Measurements from ENCODE around the gene CACNG1.
"Not testable (repeated sequence)": the region's sequence is repeated elsewhere in the genome, so short reads cannot be mapped to it uniquely, and the experiment has no call there.

Gene CACNG1

DNA sequence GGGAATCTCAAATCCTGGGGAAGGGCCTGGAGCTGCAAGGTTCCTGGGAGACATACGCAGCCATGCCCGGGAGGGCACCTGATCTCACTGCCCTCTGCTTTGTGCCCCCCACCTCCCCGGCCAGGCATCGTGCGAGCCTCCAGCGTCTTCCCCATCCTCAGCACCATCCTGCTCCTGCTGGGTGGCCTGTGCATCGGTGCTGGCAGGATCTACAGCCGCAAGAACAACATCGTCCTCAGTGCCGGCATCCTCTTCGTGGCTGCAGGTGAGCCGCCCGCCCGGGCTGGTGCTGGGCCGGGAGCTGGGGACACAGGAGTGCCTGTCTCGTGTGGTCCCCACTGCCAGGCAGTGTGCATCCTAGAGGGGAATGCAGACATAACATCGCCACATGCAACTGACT is 19.6 kb upstream of the CACNG1 start:
- FAIRE-seq (no peak), DNase-seq (ENCODE audit: insufficient read length, low spot score) (no peak)

DNA sequence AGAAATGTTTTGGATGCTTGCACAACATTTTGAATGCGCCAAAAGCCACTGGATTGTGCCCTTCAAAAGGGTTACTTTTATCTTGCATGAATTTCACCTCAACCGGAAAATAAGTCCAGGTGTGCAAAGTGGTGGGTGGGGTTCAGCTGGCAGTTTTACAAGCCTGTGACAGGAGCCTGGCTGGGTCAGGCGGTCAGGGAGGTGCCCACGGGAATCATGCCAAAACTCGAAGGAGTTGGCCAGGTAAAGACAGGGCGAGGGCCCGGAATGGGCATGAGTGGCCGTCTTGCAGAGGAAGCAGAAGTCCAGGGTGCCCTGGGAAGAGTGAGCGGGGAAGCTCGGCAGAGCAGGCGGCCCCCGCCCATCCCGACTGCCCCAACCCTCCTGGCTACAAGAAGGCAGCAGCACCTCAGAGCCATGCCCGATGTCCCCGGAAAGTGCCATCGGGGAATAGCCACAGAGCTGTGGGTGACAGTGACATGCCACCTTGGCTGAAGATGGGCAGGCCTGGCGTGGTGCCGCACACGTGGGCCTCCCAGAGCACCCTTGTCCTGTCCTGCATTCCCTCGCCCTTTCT is 19.1 kb upstream of the CACNG1 start:
- FAIRE-seq (peak; percentile 4), DNase-seq (ENCODE audit: insufficient read length, low spot score) (no peak)

DNA sequence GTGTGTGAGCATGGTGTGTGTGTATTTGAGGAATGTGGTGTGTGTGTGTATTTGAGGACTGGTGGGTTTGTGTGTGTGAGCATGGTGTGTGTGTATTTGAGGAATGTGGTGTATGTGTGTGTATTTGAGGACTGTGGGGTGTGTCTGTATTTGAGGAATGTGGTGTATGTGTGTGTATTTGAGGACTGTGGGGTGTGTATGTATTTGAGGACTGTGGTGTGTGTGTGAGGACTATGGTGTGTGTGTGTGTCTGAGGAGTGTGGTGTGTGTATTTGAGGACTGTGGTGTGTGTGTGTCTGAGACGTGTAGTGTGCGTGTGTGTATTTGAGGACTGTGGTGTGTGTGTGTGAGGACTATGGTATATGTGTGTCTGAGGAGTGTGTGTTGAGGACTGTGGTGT is 18.0 kb upstream of the CACNG1 start:
- DNase-seq (ENCODE audit: insufficient read length, low spot score), result no peak
- FAIRE-seq, result no peak

DNA sequence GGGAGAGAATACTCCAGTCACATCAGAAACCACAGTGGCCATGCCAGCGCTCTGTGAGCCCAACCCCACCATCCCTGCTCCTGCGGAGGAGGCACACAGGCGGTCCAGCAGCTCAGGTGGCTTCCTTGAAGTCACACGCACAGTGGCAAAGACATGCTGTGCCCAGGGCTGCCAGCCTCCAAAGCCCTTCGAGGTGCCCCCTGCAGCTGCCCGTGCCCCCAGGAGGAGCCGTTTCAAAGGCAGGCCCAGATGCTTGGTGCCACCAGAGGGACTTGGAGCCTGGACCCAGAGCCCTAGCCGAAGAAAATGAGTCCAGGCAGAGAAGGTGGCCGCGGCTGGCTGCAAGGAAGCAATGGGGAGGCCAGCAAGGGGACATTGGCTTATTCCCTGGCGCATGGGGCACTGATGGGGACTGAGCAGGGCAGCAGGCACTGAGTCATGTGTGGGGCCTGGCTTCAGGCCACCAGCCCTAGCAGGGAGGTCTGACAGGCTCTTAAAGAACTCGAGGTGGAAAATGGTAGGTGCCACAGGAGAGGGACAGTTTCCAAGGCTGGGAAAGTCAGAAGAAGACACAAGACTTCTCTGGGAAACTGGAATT is 17.2 kb upstream of the CACNG1 start:
- DNase-seq (ENCODE audit: insufficient read length, low spot score) (peak; percentile 45), FAIRE-seq (no peak)

DNA sequence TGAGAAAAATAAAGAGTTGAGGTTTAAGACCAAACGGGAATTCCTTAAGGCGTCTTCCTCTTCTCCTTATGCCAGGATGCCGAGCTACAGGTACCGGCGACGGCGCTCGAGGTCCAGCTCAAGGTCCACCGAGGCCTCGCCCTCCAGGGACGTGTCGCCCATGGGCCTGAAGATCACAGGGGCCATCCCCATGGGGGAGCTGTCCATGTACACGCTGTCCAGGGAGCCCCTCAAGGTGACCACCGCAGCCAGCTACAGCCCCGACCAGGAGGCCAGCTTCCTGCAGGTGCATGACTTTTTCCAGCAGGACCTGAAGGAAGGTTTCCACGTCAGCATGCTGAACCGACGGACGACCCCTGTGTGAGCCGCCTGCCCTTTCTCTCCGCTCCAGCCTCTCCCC is 13.7 kb upstream of the CACNG1 start:
- FAIRE-seq, result no peak

DNA sequence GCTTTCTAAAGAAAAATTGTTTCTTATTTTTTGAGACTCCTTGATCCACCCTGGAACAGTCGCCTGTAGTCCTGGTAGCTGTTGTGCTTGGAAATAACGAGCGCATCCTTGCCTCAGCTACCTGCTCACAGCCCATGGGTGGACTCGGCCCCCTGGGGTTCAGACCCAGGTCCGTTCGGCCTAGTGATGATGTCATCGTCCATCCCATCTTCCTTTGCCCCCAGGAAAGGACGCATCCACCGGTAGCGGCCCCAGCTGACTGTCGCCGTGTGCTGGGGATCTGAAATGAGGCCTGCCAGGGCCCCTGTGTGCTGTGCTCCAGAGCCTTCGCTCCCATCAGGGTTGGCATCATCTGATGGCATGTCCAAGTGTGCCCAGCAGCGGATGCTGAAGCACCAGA is 12.0 kb upstream of the CACNG1 start:
- DNase-seq (ENCODE audit: insufficient read length, low spot score) (no peak), FAIRE-seq (no peak)

More for the DNA sequence above, 13.7 kb upstream of the CACNG1 start:
- DNase-seq (ENCODE audit: insufficient read length, low spot score), result no peak

DNA sequence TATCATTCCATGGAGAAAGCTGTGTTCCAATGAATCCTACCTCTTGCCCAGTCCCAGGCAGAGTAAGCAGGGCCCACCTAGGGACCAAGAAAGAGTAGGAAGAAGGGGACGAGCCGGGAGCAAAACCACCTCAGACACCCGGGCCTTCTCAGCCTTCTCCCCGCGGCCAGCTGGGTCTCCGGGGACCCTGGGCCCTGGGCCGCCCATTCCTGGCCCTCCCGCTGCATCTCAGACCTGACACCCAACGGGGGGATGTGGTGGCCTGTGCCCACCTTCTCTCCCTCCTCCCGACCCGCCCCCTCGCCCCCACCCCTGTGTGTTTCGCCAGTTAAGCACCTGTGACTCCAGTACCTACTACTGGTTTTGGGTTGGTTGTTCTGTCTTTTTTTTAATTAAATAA is 11.4 kb upstream of the CACNG1 start:
- FAIRE-seq (no peak), DNase-seq (ENCODE audit: insufficient read length, low spot score) (no peak)

DNA sequence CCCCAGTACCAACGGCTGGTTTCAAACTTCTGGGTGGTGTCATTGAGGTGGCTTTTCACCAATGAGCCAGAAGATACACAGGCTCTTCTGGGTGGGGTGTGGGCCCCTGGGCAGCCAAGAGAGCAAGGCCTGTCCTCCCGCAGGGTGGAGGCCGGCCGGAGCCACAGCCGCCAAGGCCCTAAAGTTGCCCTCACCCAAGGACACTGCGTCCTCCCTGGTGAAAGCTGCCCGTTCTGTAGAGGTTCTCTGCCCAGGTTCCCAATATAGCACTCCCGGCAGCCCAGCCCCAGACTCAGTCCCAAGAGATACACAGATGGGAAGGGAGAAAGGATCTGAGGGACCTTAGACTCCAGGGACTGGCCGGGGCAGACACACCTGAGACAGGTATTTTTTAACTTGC is 10.7 kb upstream of the CACNG1 start:
- FAIRE-seq (no peak), DNase-seq (ENCODE audit: insufficient read length, low spot score) (no peak)

DNA sequence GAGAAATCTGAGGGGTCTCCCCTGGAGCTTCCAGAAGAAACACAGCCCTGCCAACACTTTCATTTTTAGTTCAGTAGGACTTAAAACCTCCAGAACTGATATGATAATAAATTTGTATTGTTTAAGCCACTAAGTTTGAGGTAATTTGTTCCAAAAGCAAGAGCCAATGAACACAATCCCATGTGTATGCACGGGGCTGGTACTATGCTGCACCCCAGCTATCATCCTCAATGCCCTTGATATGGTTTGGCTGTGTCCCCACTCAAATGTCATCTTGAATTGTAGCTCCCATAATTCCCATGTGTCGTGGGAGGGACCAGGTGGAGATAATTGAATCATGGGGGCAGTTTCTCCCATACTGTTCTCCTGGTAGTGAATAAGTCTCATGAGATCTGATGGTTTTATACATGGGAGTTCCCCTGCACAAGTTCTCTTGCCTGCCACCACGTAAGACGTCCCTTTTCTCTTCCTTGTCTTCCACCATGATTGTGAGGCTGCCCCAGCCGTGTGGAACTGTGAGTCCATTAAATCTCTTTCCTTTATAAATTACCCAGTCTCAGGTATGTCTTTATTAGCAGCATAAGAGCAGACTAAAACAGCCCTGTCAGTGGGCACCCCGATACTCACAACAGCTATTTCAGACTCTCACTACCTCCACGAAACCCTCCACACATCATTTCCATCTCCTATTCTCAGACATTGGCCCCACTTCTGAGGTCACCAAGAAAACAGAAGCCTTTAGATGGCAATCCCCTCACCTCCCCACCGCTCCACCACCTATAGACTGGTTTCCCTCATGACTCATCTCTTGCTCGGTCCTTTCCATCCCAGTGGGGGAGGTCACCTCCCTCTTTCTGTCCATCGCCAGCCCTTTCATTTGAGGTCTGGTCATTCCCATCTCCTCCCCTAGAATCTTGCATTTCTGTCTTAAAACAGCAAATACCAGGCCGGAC is 8.9 kb upstream of the CACNG1 start:
- DNase-seq (ENCODE audit: insufficient read length, low spot score) (no peak), FAIRE-seq (no peak)

DNA sequence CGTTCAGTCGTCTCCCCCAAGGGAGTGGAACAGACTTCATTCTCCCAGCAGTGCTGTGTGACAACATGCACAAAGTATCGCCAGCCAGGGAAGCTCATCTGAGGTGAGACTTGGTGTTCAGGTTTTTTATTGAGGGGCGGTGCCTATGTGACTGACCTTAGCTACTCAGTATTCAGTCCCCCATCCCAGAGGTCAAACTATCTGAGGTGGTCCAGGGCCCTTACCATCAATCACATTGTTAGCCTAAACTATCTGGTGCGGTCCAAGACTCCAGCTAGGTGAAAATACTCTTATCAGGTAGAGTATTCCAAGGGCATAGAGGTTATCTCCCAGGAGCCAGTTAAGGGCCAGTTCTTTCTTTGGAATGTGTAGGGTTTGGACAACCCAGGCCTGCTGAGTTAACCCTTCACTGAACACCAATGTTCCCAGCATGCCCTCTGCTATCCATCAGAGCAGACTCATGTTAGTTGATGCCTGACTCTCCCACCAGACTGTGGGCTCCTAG is 5.4 kb upstream of the CACNG1 start:
- DNase-seq (ENCODE audit: insufficient read length, low spot score) (no peak), FAIRE-seq (peak; percentile 36)

DNA sequence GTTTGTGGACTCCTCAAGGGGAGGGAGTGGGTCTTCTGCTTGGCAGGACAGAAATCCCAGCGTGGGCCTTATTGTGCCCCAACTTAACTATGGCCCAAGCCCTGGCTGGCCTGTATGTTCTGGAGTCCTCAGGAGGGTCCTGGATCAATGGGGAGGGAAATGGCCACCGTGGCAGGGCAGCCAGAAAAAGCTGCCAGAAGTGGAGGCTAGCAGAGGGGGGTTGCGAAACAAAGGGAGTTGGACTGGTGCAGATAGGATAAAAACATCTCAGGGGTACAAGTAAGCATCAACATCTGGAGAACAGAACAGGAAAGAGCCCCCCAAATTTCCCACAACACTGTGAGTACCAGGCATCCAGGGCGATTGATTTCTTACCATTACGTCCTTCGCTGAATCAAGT is 3.7 kb upstream of the CACNG1 start:
- FAIRE-seq (no peak), DNase-seq (ENCODE audit: insufficient read length, low spot score) (no peak)

DNA sequence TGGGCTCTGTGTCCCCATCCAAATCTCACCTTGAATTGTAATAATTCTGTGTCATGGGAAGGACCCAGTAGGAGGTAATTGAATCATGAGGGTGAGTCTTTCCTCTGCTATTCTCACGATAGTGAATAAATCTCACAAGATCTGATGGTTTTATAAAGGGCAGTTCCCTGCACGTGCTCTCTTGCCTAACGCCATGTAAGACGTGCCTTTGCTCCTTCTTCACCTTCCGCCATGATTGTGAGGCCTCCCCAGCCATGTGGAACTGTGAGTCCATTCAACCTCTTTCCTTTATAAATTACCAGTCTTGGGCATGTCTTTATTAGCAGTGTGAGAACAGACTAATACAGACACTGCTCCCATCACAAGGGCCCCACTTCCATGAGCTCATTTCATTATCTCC is 3.2 kb upstream of the CACNG1 start:
- FAIRE-seq, result peak; percentile 33
- DNase-seq (ENCODE audit: insufficient read length, low spot score), result not testable (repeated sequence)

DNA sequence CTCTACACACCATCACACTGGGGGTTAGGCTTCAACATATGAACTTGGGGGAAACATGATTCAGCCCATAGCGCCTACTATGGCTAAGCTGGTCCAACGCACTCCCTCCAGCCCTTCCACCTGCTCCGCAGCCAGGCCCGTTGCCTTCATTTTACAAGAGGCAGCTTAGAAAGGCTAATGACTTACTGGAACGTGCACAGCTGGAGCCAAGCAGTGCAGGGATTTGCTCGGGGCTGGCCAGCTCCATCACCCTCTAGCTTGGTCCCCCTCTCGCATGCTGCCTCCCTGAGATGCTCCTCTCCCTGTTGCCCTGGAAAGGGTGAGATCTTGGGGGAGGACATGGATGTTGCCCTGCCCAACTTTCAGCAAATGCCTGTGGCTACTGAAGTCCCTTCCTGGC is 2.8 kb upstream of the CACNG1 start:
- DNase-seq (ENCODE audit: insufficient read length, low spot score) (no peak), FAIRE-seq (peak; percentile 76)

DNA sequence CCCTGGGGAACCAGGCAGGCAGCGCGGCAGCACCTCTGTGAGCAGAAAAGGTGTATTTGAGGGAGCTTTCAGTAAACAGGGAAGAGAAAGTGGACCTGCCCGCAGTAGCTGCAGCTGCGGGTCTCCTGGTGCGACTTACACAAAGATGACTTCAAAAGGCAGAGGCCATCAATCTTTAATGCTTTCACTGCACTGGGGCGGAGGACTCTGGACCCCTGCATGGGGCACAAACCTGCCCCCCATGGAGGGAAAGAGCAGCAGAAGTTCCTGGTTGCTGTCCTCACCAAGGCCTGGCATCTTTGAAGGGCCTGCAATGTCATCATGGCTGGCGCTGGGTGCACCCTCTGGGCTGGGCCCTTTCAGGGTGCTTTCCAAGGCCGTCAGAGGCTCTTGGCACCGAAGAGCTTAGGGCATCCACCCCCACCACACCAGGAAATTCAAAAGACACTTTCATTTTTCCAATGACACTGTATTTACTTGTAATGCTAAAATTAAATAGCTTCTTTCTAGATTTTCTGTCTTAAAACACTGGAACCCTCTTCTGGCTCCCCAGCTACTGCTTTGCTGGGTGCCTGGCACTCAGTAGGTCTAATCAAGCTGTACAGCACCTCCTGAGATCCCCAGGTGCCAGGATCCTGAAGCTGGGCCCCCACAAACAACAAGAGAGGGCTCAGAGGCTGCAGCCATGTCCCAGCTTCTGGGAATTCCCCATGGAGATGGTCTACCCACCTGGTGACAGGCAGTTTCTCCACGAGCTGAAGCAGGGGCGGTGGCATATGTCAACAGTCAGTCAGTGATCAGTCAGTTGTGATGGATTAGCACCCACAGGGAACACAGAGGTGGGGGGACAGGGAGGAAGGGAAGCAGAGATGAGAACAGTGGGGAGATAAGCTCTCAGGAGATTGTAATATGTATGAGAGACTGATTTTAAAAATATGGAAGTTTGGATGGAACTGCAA is 2.1 kb upstream of the CACNG1 start:
- DNase-seq (ENCODE audit: insufficient read length, low spot score) (no peak), FAIRE-seq (no peak)

DNA sequence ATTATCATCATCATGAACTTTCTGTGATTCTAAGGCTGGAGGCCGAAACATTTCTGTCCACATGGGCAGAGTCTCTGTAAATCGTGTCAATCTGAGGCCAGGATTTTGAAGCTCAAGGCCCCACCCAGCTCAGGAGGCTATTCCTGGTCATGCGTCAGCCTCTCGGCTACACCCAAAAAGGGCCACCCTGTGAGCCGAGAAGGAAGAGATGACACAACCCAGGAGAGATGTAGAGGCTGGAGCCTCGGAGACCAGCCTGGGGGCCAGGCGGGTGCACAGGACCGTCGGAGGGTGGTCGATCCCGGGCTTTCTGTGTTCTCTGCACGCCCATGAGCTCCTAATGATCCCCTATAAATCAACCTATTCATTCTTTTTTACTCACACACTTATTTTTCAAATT is 1.1 kb upstream of the CACNG1 start:
- FAIRE-seq, result no peak

DNA sequence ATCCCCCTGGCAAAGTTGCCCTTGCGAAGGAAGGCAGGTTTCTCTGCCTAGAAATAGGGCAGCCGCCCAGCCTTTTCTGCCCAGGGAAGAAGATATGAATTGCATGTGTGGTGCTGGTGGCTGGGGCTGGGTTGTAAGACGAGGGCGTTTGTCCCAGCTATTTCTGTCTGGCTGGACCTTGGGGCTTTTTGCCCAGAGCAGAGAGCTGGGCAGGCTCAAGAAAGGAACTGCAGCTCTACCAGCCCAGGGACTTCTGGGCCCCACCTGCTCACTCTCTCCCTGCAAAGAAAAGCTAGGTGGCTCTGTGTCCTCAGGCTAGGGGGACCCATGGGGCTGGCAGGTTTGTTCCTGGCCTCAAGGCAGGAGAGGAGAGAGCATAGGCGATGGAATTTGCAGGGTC is 586 bp downstream of the CACNG1 start:
- no peak for FAIRE-seq

More for the DNA sequence above, 1.1 kb upstream of the CACNG1 start:
- DNase-seq (ENCODE audit: insufficient read length, low spot score), result no peak

DNA sequence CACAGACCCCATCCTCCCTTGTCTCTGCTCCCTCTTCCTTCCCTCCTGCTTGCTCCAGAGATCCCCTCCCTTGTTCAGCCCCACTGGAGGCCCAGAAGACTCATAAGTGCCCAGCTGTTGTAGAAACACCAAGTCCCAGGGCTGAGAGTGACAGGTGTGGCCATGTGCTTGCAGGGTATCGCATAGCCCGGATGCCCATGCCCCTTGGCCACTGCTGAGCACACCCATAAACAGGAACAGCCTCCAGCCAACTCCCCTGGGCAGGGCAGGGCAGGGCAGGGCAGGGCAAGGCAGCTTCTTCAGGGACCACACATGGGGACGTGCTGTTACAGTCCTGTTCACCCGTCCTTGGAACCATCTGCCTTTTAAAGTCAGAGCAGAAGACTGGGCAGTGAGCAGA is 2.0 kb downstream of the CACNG1 start:
- FAIRE-seq, result peak; percentile 80

More for the DNA sequence above, 586 bp downstream of the CACNG1 start:
- DNase-seq (ENCODE audit: insufficient read length, low spot score), result no peak

DNA sequence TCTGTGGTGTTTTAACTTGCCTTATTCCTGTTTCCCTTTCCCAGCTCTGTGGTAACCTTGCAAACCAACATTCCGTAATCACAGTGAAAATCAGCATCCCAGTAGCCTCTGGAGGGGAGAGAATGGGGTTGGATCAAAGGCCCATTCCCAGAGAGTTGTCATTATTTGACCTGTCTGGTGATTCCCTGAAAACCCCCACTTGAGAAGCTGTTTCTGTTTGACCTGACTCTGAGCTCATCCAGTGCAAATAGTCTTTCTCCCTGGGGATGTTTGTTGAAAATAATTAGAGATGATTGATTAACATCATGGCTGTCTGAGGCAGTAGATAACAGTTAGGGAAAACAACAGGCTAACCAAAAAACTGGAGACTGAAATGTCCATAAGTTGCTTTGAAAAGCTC is 3.0 kb downstream of the CACNG1 start:
- DNase-seq (ENCODE audit: insufficient read length, low spot score), result no peak
- FAIRE-seq, result no peak

More for the DNA sequence above, 2.0 kb downstream of the CACNG1 start:
- no peak for DNase-seq (ENCODE audit: insufficient read length, low spot score)

DNA sequence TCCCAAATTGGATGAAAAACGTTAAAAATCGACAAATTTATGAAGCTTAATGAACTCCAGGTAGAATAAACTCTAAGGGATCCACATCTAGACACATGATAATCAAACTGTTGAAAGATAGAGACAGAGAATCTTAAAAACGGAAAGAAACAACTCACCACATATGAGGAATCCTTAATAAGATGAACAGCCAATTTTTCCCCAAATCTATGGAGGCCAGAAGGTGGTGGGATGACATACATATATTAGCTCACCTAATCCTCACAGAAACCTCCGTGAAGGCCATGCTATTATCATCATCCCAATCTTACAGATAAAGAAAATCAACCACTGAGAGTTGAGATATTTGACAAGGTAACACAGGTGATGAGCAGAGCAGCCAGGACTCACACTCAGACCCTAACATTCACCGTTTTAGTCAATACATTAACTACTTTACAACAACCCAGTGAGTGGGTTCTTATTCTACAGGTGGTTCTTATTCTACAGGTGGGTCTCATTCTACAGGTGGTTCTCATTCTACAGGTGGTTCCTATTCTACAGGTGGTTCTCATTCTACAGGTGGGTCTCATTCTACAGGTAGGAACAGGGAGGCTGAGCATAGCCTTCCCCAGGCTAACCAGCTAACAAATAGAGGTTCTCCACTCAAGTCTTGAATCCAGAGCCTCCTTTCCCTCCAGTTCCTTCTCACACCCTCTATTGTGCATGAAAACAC is 4.8 kb downstream of the CACNG1 start:
- DNase-seq (ENCODE audit: insufficient read length, low spot score) (no peak), FAIRE-seq (no peak)

DNA sequence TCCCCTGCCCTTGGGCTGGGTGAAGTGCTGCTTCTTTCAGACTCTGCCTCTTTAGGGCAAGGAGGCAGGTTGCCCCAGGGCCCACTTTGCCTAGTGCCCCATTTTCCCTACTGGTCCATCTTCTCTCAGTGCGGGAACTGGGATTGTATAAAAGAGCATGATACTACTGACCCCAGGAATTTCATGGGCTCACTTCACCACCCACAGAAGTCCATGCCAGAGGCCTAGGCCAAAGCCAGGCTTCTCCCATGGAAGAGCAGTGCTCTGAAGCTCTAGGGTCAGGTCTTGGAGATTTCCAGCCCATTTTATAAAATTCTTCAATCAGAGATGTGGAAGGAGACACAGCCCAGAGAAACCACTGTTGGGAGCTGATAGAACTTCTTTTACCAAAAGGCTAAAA is 5.7 kb downstream of the CACNG1 start:
- FAIRE-seq, result no peak
- no peak for DNase-seq (ENCODE audit: insufficient read length, low spot score)

Data from HTR-8/SVneo (cell line).